Measurements from ENCODE around the gene FEM1B. TPM values are rescaled to one million over a fixed set of nuclear protein-coding genes. Genes with fewer than 3 reads are reported as not detected.

Gene FEM1B
- total RNA-seq, 2 donors from 2014 or later: 33.1 to 55.3 TPM

- Histone ChIP-seq H3K27me3 (no peaks in the 10 kb centered on the region), H3K27ac (no peak overlapping the region), H3K4me1 (no peaks in the 10 kb centered on the region), H3K36me3 (no peaks in the 10 kb centered on the region), H3K9me3 (no peaks in the 10 kb centered on the region), H3K4me3 (no peak overlapping the region)
- TF ChIP-seq, protein P1, sequence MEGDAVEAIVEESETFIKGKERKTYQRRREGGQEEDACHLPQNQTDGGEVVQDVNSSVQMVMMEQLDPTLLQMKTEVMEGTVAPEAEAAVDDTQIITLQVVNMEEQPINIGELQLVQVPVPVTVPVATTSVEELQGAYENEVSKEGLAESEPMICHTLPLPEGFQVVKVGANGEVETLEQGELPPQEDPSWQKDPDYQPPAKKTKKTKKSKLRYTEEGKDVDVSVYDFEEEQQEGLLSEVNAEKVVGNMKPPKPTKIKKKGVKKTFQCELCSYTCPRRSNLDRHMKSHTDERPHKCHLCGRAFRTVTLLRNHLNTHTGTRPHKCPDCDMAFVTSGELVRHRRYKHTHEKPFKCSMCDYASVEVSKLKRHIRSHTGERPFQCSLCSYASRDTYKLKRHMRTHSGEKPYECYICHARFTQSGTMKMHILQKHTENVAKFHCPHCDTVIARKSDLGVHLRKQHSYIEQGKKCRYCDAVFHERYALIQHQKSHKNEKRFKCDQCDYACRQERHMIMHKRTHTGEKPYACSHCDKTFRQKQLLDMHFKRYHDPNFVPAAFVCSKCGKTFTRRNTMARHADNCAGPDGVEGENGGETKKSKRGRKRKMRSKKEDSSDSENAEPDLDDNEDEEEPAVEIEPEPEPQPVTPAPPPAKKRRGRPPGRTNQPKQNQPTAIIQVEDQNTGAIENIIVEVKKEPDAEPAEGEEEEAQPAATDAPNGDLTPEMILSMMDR (IDR thresholded peaks at IDR 0.05): no peak
- no peak for DNase-seq (ENCODE audit: low spot score)
Observed at GRCh38 chr15:68261980-68262379, 15.6 kb upstream of the FEM1B start.

- DNase-seq (ENCODE audit: low spot score): no peak
- no peak overlapping the region for H3K4me3 ChIP-seq
- H3K27ac ChIP-seq: no peak overlapping the region
- TF ChIP-seq, protein P1 (IDR thresholded peaks at IDR 0.05): no peak
- H3K36me3 ChIP-seq: no peaks in the 10 kb centered on the region
- H3K9me3 ChIP-seq: no peaks in the 10 kb centered on the region
- no peaks in the 10 kb centered on the region for H3K27me3 ChIP-seq
- H3K4me1 ChIP-seq: no peaks in the 10 kb centered on the region
Observed at GRCh38 chr15:68262514-68263356, 14.8 kb upstream of the FEM1B start.

GRCh38 chr15:68264282-68264681, 13.3 kb upstream of the FEM1B start:
- Histone ChIP-seq H3K27ac (no peak overlapping the region), H3K4me1 (no peaks in the 10 kb centered on the region), H3K9me3 (no peaks in the 10 kb centered on the region), H3K27me3 (no peaks in the 10 kb centered on the region), H3K4me3 (no peak overlapping the region), H3K36me3 (no peaks in the 10 kb centered on the region)
- TF ChIP-seq, protein P1 (IDR thresholded peaks at IDR 0.05): no peak
- no peak for DNase-seq (ENCODE audit: low spot score)

DNA sequence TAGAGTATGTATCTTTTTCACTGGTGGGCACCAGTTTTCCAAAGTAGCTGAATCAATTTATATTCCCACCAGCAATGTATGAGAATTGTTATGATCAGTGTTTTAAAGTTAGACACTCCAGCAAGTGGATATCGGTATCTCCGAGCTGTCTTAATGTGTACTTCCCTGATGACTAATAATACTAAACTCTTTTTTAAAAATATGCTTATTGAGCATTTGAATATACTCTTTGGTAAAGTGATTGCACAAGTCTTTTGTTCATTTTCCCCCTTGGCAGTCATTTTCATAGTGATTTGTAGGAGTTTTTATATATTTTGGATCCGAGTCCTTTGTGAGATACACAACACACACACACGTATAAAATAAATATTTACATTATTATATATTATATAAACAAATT, 12.5 kb upstream of the FEM1B start:
- no peak for DNase-seq (ENCODE audit: low spot score)
- Histone ChIP-seq H3K9me3 (no peaks in the 10 kb centered on the region), H3K36me3 (no peaks in the 10 kb centered on the region), H3K4me1 (no peaks in the 10 kb centered on the region), H3K27ac (no peak overlapping the region), H3K4me3 (no peak overlapping the region), H3K27me3 (no peaks in the 10 kb centered on the region)
- TF ChIP-seq, protein P1 (IDR thresholded peaks at IDR 0.05): no peak

DNA sequence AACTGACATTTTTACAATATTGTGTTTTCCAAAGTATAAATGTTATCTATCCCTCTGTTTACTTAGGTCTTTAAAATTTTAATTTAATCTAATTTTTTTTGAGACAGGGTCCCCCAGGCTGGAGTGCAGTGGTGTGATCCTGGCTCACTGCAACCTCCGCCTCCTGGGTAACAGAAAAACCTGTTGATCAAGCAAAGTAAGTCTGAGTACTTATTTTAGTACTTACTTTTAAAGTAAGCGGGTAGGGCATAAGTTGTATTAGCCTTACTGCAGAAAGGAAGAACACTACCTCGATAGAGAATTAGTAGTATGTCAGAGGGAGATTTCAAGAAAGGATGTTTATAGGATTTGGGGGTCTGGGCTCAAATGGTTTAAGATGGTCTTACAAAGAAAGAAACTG, 11.9 kb upstream of the FEM1B start:
- H3K4me3 ChIP-seq: no peak overlapping the region
- H3K27me3 ChIP-seq: no peaks in the 10 kb centered on the region
- H3K27ac ChIP-seq: no peak overlapping the region
- TF ChIP-seq, protein P1 (IDR thresholded peaks at IDR 0.05): no peak
- DNase-seq (ENCODE audit: low spot score): no peak
- H3K9me3 ChIP-seq: no peaks in the 10 kb centered on the region
- H3K4me1 ChIP-seq: no peaks in the 10 kb centered on the region
- H3K36me3 ChIP-seq: no peaks in the 10 kb centered on the region

- no peaks in the 10 kb centered on the region for H3K27me3 ChIP-seq
- H3K36me3 ChIP-seq: no peaks in the 10 kb centered on the region
- H3K4me3 ChIP-seq: no peak overlapping the region
- TF ChIP-seq, protein P1 (IDR thresholded peaks at IDR 0.05): no peak
- no peak overlapping the region for H3K27ac ChIP-seq
- peaks cover 0 to 25% of the 10 kb centered on the region in 2 donors for H3K4me1 ChIP-seq
- DNase-seq (ENCODE audit: low spot score): no peak
- no peaks in the 10 kb centered on the region for H3K9me3 ChIP-seq
Observed at GRCh38 chr15:68268405-68268804, 9.1 kb upstream of the FEM1B start.

Data from right atrium auricular region (tissue), 2 donors.